ENCODE results near the gene PDGFB.

DNA sequence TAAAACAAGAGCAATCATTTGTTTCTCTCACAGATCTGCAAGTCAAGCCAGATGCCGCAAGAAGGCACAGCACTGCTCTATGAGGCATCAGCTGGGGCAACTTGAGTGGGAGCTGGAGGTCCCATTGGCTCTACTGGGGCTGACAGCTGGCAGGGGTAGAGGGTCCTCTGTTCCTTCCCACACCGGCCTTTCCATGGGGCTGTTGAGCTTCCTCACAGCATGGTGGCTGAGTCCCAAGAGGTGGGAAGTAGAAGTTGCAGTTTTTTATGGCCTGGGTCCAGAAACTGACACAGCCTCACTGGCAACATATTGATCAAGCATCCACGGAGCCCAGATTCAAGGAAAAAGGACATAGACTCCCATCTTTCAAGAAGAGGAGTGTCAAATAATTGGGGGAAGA, 40.2 kb upstream of the PDGFB start:
- TF ChIP-seq, protein P1, sequence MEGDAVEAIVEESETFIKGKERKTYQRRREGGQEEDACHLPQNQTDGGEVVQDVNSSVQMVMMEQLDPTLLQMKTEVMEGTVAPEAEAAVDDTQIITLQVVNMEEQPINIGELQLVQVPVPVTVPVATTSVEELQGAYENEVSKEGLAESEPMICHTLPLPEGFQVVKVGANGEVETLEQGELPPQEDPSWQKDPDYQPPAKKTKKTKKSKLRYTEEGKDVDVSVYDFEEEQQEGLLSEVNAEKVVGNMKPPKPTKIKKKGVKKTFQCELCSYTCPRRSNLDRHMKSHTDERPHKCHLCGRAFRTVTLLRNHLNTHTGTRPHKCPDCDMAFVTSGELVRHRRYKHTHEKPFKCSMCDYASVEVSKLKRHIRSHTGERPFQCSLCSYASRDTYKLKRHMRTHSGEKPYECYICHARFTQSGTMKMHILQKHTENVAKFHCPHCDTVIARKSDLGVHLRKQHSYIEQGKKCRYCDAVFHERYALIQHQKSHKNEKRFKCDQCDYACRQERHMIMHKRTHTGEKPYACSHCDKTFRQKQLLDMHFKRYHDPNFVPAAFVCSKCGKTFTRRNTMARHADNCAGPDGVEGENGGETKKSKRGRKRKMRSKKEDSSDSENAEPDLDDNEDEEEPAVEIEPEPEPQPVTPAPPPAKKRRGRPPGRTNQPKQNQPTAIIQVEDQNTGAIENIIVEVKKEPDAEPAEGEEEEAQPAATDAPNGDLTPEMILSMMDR (IDR thresholded peaks at IDR 0.05): no peak
- TF ChIP-seq POLR2A (IDR thresholded peaks at IDR 0.05): no peak
